Hepatocyte (in vitro differentiated cells): ENCODE data around the gene KRT10. TPM values are rescaled to one million over a fixed set of nuclear protein-coding genes. Genes with fewer than 3 reads are reported as not detected.

Experiments
- DNase-seq: peaks from one replicate; pipeline ENCODE4 v3.0.0-alpha.2; 2016; ENCODE audit warnings: low spot score
- H2AFZ ChIP-seq: fragments of 200-600 bp; sonication (generic); 2 replicates; pipeline ENCODE4 v1.6.0; 2016; ENCODE audit warnings: antibody characterized with exemption, mild to moderate bottlenecking
- H3K27ac ChIP-seq: fragments of 200-600 bp; sonication (generic); 2 replicates; pipeline ENCODE4 v1.5.1; 2016; ENCODE audit warnings: mild to moderate bottlenecking
- H3K27me3 ChIP-seq: fragments of 200-600 bp; sonication (generic); 2 replicates; pipeline ENCODE4 v1.6.1; 2016
- H3K36me3 ChIP-seq: fragments of 200-600 bp; sonication (generic); replicated peaks from 2 replicates; pipeline ENCODE4 v1.5.1; 2016; ENCODE audit warnings: low read depth; ENCODE audit not compliant: insufficient read depth
- H3K4me1 ChIP-seq: fragments of 200-600 bp; sonication (generic); 2 replicates; pipeline ENCODE4 v1.5.1; 2016; ENCODE audit warnings: mild to moderate bottlenecking, moderate library complexity; ENCODE audit not compliant: insufficient read depth
- H3K4me2 ChIP-seq: fragments of 200-600 bp; sonication (generic); 2 replicates; pipeline ENCODE4 v1.6.0; 2016
- H3K4me3 ChIP-seq: fragments of 200-600 bp; sonication (generic); 2 replicates; pipeline ENCODE4 v1.5.1; 2016; ENCODE audit warnings: mild to moderate bottlenecking
- H3K79me2 ChIP-seq: fragments of 200-600 bp; sonication (generic); 2 replicates; pipeline ENCODE4 v1.6.0; 2017; ENCODE audit warnings: mild to moderate bottlenecking
- H3K9me2 ChIP-seq: fragments of 200-600 bp; sonication (generic); replicated peaks from 2 replicates; pipeline ENCODE4 v1.6.0; 2017; ENCODE audit warnings: mild to moderate bottlenecking; ENCODE audit not compliant: insufficient read depth
- H3K9me3 ChIP-seq: fragments of 200-600 bp; sonication (generic); 2 replicates; pipeline ENCODE4 v1.5.1; 2016; ENCODE audit warnings: low read depth, mild to moderate bottlenecking
- H4K20me1 ChIP-seq: fragments of 200-600 bp; sonication (generic); 2 replicates; pipeline ENCODE4 v1.6.0; 2016; ENCODE audit warnings: mild to moderate bottlenecking; ENCODE audit not compliant: insufficient read depth, poor library complexity, severe bottlenecking
- EZH2 ChIP-seq: fragments of 200-600 bp; sonication (generic); IDR thresholded peaks from 2 replicates; pipeline ENCODE4 v1.6.1; 2016; ENCODE audit warnings: antibody characterized with exemption, mild to moderate bottlenecking, borderline replicate concordance
- EZH2phosphoT487 ChIP-seq: fragments of 200-600 bp; sonication (generic); IDR thresholded peaks from one replicate; pipeline ENCODE4 v1.6.1; 2018; ENCODE audit warnings: antibody characterized with exemption, mild to moderate bottlenecking, low read depth, moderate library complexity; ENCODE audit not compliant: unreplicated experiment, severe bottlenecking
- WGBS: methylation state at CpG from one replicate; pipeline ENCODE4 v1.1.6; 2016; ENCODE audit warnings: low lambda C conversion rate; ENCODE audit errors: missing lambda C conversion rate; 5-methylcytosine and 5-hydroxymethylcytosine counted together
- polyA plus RNA-seq: library from polyadenylated mRNA; unstranded; fragments of >200 nt; fragmentation: Nextera tagmentation; extraction: Ambion mirVana; gene quantifications from 2 replicates; pipeline ENCODE4 v1.2.1, GENCODE V29; 2016
- total RNA-seq: library from RNA; depleted of rRNA; stranded (reverse); fragments of >200 nt; gene quantifications from 2 replicates; pipeline ENCODE4 v1.2.3, GENCODE V29; 2014
- TF ChIP-seq, protein P1 (sequence below): fragments of 200-600 bp; sonication (generic); IDR thresholded peaks from 2 replicates; pipeline ENCODE4 v1.5.1; 2016; ENCODE audit warnings: antibody characterized with exemption, mild to moderate bottlenecking; ENCODE audit not compliant: poor library complexity

KRT10 gene
- total and polyA plus RNA-seq, 2 experiments from 2014 or later = 39.7 to 153 TPM

- no peaks in the 10 kb centered on the region for H3K9me2 ChIP-seq
- no peaks in the 10 kb centered on the region for H3K9me3 ChIP-seq
- H3K79me2 ChIP-seq = peaks cover 2% of the 10 kb centered on the region
- TF ChIP-seq, protein P1, sequence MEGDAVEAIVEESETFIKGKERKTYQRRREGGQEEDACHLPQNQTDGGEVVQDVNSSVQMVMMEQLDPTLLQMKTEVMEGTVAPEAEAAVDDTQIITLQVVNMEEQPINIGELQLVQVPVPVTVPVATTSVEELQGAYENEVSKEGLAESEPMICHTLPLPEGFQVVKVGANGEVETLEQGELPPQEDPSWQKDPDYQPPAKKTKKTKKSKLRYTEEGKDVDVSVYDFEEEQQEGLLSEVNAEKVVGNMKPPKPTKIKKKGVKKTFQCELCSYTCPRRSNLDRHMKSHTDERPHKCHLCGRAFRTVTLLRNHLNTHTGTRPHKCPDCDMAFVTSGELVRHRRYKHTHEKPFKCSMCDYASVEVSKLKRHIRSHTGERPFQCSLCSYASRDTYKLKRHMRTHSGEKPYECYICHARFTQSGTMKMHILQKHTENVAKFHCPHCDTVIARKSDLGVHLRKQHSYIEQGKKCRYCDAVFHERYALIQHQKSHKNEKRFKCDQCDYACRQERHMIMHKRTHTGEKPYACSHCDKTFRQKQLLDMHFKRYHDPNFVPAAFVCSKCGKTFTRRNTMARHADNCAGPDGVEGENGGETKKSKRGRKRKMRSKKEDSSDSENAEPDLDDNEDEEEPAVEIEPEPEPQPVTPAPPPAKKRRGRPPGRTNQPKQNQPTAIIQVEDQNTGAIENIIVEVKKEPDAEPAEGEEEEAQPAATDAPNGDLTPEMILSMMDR = no peak
- TF ChIP-seq EZH2phosphoT487 = no peak
- TF ChIP-seq EZH2 = no peak
- H3K36me3 ChIP-seq = no peaks in the 10 kb centered on the region
- no peak overlapping the region for H3K27ac ChIP-seq
- no peak overlapping the region for H2AFZ ChIP-seq
- DNase-seq = no peak
- H4K20me1 ChIP-seq = no peaks in the 10 kb centered on the region
- H3K4me1 ChIP-seq = no peaks in the 10 kb centered on the region
- no peak overlapping the region for H3K4me3 ChIP-seq
- no peak overlapping the region for H3K4me2 ChIP-seq
- H3K27me3 ChIP-seq = no peaks in the 10 kb centered on the region
Observed at GRCh38 chr17:40833882-40834281, 11.5 kb upstream of the KRT10 start.

GRCh38 chr17:40832840-40833239 lies 10.4 kb upstream of the KRT10 start:
- H3K9me2 ChIP-seq = no peaks in the 10 kb centered on the region
- H3K79me2 ChIP-seq = peaks cover 2% of the 10 kb centered on the region
- no peak overlapping the region for H3K4me2 ChIP-seq
- H3K36me3 ChIP-seq = no peaks in the 10 kb centered on the region
- no peak for DNase-seq
- no peak for TF ChIP-seq EZH2phosphoT487
- TF ChIP-seq, protein P1 = no peak
- no peak for TF ChIP-seq EZH2
- H3K27me3 ChIP-seq = no peaks in the 10 kb centered on the region
- no peaks in the 10 kb centered on the region for H3K9me3 ChIP-seq
- no peaks in the 10 kb centered on the region for H3K4me1 ChIP-seq
- no peak overlapping the region for H3K4me3 ChIP-seq
- H3K27ac ChIP-seq = no peak overlapping the region
- no peak overlapping the region for H2AFZ ChIP-seq
- WGBS = 68% methylated on average over 3 of the region's 3 CpGs
- no peaks in the 10 kb centered on the region for H4K20me1 ChIP-seq

- WGBS = 83% methylated on average over 2 of the region's 2 CpGs
- no peak for DNase-seq
- H3K9me2 ChIP-seq = no peaks in the 10 kb centered on the region
- no peak overlapping the region for H3K4me2 ChIP-seq
- TF ChIP-seq, protein P1 = no peak
- TF ChIP-seq EZH2 = no peak
- no peak for TF ChIP-seq EZH2phosphoT487
- H3K79me2 ChIP-seq = peaks cover 12% of the 10 kb centered on the region
- H3K4me3 ChIP-seq = no peak overlapping the region
- H3K36me3 ChIP-seq = no peaks in the 10 kb centered on the region
- no peaks in the 10 kb centered on the region for H4K20me1 ChIP-seq
- no peaks in the 10 kb centered on the region for H3K4me1 ChIP-seq
- no peak overlapping the region for H3K27ac ChIP-seq
- no peaks in the 10 kb centered on the region for H3K9me3 ChIP-seq
- no peak overlapping the region for H2AFZ ChIP-seq
- H3K27me3 ChIP-seq = no peaks in the 10 kb centered on the region
Observed at GRCh38 chr17:40830085-40830776, 7.8 kb upstream of the KRT10 start.
